T-helper 9 cell (primary cell): ENCODE results near the gene IGFBP7.

Source experiments
- DNase-seq: peaks from one replicate; pipeline ENCODE4 v3.0.0-alpha.2; 2020

Gene IGFBP7

GRCh38 chr4:57037982-57038604, 72.1 kb downstream of the IGFBP7 start:
- no peak for DNase-seq

- DNase-seq: no peak
Measured at GRCh38 chr4:57034520-57034919, 75.7 kb downstream of the IGFBP7 start.

- no peak for DNase-seq
Measured at GRCh38 chr4:57023104-57023503, 87.1 kb downstream of the IGFBP7 start.

GRCh38 chr4:57020467-57021101, 89.6 kb downstream of the IGFBP7 start:
- no peak for DNase-seq

- no peak for DNase-seq
Measured at GRCh38 chr4:57018980-57019379, 91.2 kb downstream of the IGFBP7 start.

GRCh38 chr4:57013543-57014120, 96.6 kb downstream of the IGFBP7 start:
- no peak for DNase-seq

- no peak for DNase-seq
Measured at GRCh38 chr4:56999751-57000150, 110.4 kb downstream of the IGFBP7 start.

- DNase-seq: no peak
Measured at GRCh38 chr4:56995525-56995924, 114.7 kb downstream of the IGFBP7 start.

- DNase-seq: no peak
Measured at GRCh38 chr4:56990109-56990905, 119.9 kb downstream of the IGFBP7 start.

GRCh38 chr4:56986952-56987351, 123.2 kb downstream of the IGFBP7 start:
- DNase-seq: no peak

GRCh38 chr4:56986192-56986591, 124.0 kb downstream of the IGFBP7 start:
- no peak for DNase-seq

- DNase-seq: no peak
Measured at GRCh38 chr4:56981795-56982201, 128.4 kb downstream of the IGFBP7 start.
